GM23338 (cell line): ENCODE data around the gene C2orf92. TPM values are rescaled to one million over a fixed set of nuclear protein-coding genes. Genes with fewer than 3 reads are reported as not detected.

Source experiments
- ATAC-seq: fragments of 200-7000 bp; cut with Tn5 transposase; 3 replicates; pipeline ENCODE4 v1.9.1; 2020
- DNase-seq: peaks from one replicate; pipeline ENCODE4 v3.0.0-alpha.2; 2015; ENCODE audit warnings: low spot score
- H2AFZ ChIP-seq: fragments of 200-600 bp; sonication (generic); 2 replicates; pipeline ENCODE4 v1.8.0; 2016; ENCODE audit warnings: antibody characterized with exemption, mild to moderate bottlenecking, moderate library complexity
- H3F3A ChIP-seq: fragments of 200-600 bp; sonication (generic); replicated peaks from 2 replicates; pipeline ENCODE4 v1.8.0; 2017; ENCODE audit warnings: antibody characterized with exemption, mixed run types, low read depth
- H3K27ac ChIP-seq: fragments of 200-600 bp; sonication (generic); 2 replicates; pipeline ENCODE4 v1.6.1; 2016; ENCODE audit warnings: low read depth
- H3K27me3 ChIP-seq: fragments of 200-600 bp; sonication (generic); 2 replicates; pipeline ENCODE4 v1.8.0; 2016; ENCODE audit warnings: mild to moderate bottlenecking, mixed run types, moderate library complexity; ENCODE audit not compliant: insufficient read depth
- H3K36me3 ChIP-seq: fragments of 200-600 bp; sonication (generic); 2 replicates; pipeline ENCODE4 v1.8.0; 2016; ENCODE audit warnings: mild to moderate bottlenecking; ENCODE audit not compliant: insufficient read depth
- H3K4me1 ChIP-seq: fragments of 200-600 bp; sonication (generic); 2 replicates; pipeline ENCODE4 v1.8.0; 2016; ENCODE audit warnings: mild to moderate bottlenecking, moderate library complexity; ENCODE audit not compliant: insufficient read depth
- H3K4me2 ChIP-seq: fragments of 200-600 bp; sonication (generic); 2 replicates; pipeline ENCODE4 v1.7.1; 2017; ENCODE audit warnings: mixed run types
- H3K4me3 ChIP-seq: fragments of 200-600 bp; sonication (generic); 2 replicates; pipeline ENCODE4 v1.6.1; 2016; ENCODE audit warnings: mixed run types
- H3K79me2 ChIP-seq: fragments of 200-600 bp; sonication (generic); replicated peaks from 2 replicates; pipeline ENCODE4 v1.8.0; 2017; ENCODE audit warnings: mild to moderate bottlenecking; ENCODE audit not compliant: insufficient read depth
- H3K9me2 ChIP-seq: fragments of 200-600 bp; sonication (generic); 2 replicates; pipeline ENCODE4 v1.8.0; 2017; ENCODE audit not compliant: insufficient read depth
- H4K20me1 ChIP-seq: fragments of 200-600 bp; sonication (generic); replicated peaks from 2 replicates; pipeline ENCODE4 v1.8.0; 2017; ENCODE audit warnings: mild to moderate bottlenecking; ENCODE audit not compliant: insufficient read depth
- H3K27ac Mint-ChIP-seq: 2 replicates; pipeline ENCODE4 v1.8.0; 2020; ENCODE audit warnings: inconsistent platforms, mild to moderate bottlenecking, moderate library complexity, mixed read lengths
- H3K27me3 Mint-ChIP-seq: 3 replicates; pipeline ENCODE4 v1.8.0; 2022; ENCODE audit warnings: low read depth, mild to moderate bottlenecking, moderate library complexity, mixed read lengths, inconsistent platforms; ENCODE audit not compliant: insufficient read depth, poor library complexity
- H3K36me3 Mint-ChIP-seq: 3 replicates; pipeline ENCODE4 v1.8.0; 2021; ENCODE audit warnings: low read depth, mild to moderate bottlenecking, inconsistent platforms, moderate library complexity, mixed read lengths
- H3K4me1 Mint-ChIP-seq: 3 replicates; pipeline ENCODE4 v1.8.0; 2020; ENCODE audit warnings: mild to moderate bottlenecking, inconsistent platforms, mixed read lengths
- H3K4me3 Mint-ChIP-seq: 3 replicates; pipeline ENCODE4 v1.8.0; 2021; ENCODE audit warnings: moderate library complexity, mild to moderate bottlenecking, inconsistent platforms, mixed read lengths
- H3K9me3 Mint-ChIP-seq: 3 replicates; pipeline ENCODE4 v1.8.0; 2020; ENCODE audit warnings: moderate library complexity, mild to moderate bottlenecking, inconsistent platforms, mixed read lengths
- CREB1 ChIP-seq: fragments of 250-450 bp; sonication (Bioruptor Pico); IDR thresholded peaks from 2 replicates; pipeline ENCODE4 v1.5.0; 2020; ENCODE audit warnings: low read depth, mild to moderate bottlenecking, moderate library complexity
- EZH2 ChIP-seq: fragments of 200-600 bp; sonication (generic); IDR thresholded peaks from one replicate; pipeline ENCODE4 v1.8.0; 2017; ENCODE audit warnings: antibody characterized with exemption, mild to moderate bottlenecking, low read depth; ENCODE audit not compliant: unreplicated experiment
- EZH2phosphoT487 ChIP-seq: fragments of 200-600 bp; sonication (generic); IDR thresholded peaks from one replicate; pipeline ENCODE4 v1.8.1; 2018; ENCODE audit warnings: antibody characterized with exemption; ENCODE audit not compliant: unreplicated experiment
- JUNB ChIP-seq: IDR thresholded peaks from one replicate; pipeline ENCODE4 v1.6.1; 2016; ENCODE audit warnings: antibody characterized with exemption; ENCODE audit not compliant: unreplicated experiment
- NANOG ChIP-seq: IDR thresholded peaks from 2 replicates; pipeline ENCODE4 v1.6.1; 2016; ENCODE audit warnings: antibody characterized with exemption, borderline replicate concordance
- STAT1 ChIP-seq: IDR thresholded peaks from one replicate; pipeline ENCODE4 v1.6.1; 2016; ENCODE audit warnings: antibody characterized with exemption; ENCODE audit not compliant: unreplicated experiment
- ZNF331 ChIP-seq: fragments of 250-450 bp; sonication (Bioruptor Pico); IDR thresholded peaks from 2 replicates; pipeline ENCODE4 v1.5.0; 2020; ENCODE audit warnings: low read depth, mild to moderate bottlenecking, moderate library complexity
- polyA plus RNA-seq: library from polyadenylated mRNA; unstranded; fragments of >200 nt; fragmentation: Nextera tagmentation; extraction: Ambion mirVana; gene quantifications from 2 replicates; pipeline ENCODE4 v1.2.1, GENCODE V29; 2016
- total RNA-seq: library from RNA; depleted of rRNA; stranded (reverse); fragments of >200 nt; shearing (Covaris generic); gene quantifications from 2 replicates; pipeline ENCODE4 v1.2.3, GENCODE V29; 2014
- TF ChIP-seq, protein P1 (sequence below): IDR thresholded peaks from one replicate; pipeline ENCODE4 v1.6.1; 2018; ENCODE audit warnings: antibody characterized with exemption; ENCODE audit not compliant: unreplicated experiment
- TF ChIP-seq, protein P2 (sequence below), 2 experiments: fragments of 200-600 bp in 1 of 2; sonication (generic) in 1 of 2; conservative IDR thresholded peaks; 2 replicates each; pipeline versions ENCODE4 v1.5.1 to v1.6.1; 2016 to 2017; ENCODE audit warnings: antibody characterized with exemption in 2 of 2, low read depth in 2 of 2, mild to moderate bottlenecking in 2 of 2, moderate library complexity in 1 of 2
- TF ChIP-seq, protein P3 (sequence below): IDR thresholded peaks from 2 replicates; pipeline ENCODE4 v1.6.1; 2016; ENCODE audit warnings: antibody characterized with exemption
- TF ChIP-seq, protein P4 (sequence below): fragments of 250-450 bp; sonication (Bioruptor Pico); IDR thresholded peaks from 2 replicates; pipeline ENCODE4 v1.5.0; 2020; ENCODE audit warnings: mild to moderate bottlenecking, moderate library complexity

C2orf92 gene
- total and polyA plus RNA-seq, 2 experiments from 2014 or later, result 1.7 to 2.6 TPM

DNA sequence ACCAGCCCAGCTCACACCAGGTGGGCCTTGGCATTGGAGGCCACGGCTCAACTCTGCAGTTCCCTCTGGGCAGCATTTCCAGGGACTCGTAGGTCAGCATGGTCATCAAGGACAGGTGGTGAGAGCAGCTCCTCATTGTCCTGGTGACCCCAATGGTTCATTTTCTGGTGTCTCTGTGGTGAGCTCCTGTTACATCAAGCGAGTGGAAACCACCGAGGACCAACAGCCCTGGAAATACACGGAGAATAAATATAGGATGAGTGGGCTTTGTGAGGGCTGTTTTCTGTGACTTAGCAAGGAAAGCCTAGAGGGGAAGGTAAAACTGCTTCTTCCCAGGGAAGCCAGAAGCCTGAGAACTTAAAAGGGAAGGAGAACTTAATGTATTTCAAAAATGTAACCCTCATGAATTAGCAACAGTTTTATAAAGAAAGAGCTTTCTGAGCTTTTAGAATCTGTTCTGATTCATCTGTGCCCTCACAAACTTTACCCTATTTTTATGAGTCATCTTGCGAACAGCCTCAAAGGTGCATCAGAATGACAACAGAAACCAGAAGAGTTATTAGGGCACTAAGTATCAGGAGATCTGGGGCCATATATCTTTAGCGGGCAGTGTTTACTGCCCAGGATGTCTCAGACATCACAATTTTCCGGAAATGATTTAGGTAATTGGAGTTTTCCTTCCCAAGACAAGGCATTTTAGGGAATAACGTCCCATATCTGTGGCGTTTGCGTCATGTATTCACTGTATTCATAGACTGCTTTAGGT lies 18.7 kb downstream of the C2orf92 start:
- no peaks in the 10 kb centered on the region for H3K36me3 Mint-ChIP-seq
- Histone ChIP-seq H3K4me3 (no peak overlapping the region), H3K9me2 (no peaks in the 10 kb centered on the region), H2AFZ (no peak overlapping the region), H3K27me3 (no peaks in the 10 kb centered on the region), H3K27ac (no peak overlapping the region), H3K4me2 (no peak overlapping the region), H4K20me1 (no peaks in the 10 kb centered on the region), H3F3A (no peaks in the 10 kb centered on the region), H3K36me3 (no peaks in the 10 kb centered on the region), H3K79me2 (no peaks in the 10 kb centered on the region), H3K4me1 (peaks cover 13% of the 10 kb centered on the region; the same call in 1 of the 2 replicates)
- H3K27ac Mint-ChIP-seq, result peak overlapping the region; percentile 73; the same call in 1 of the 2 replicates
- ATAC-seq (no peak), DNase-seq (no peak)
- peaks cover 4% of the 10 kb centered on the region for H3K27me3 Mint-ChIP-seq
- peaks cover 17% of the 10 kb centered on the region for H3K4me1 Mint-ChIP-seq
- peaks cover 7% of the 10 kb centered on the region; the same call in 2 of the 3 replicates for H3K9me3 Mint-ChIP-seq
- TF ChIP-seq EZH2 (no peak), NANOG (no peak), JUNB (no peak), EZH2phosphoT487 (no peak), STAT1 (no peak), CREB1 (CRISPR knock-in tag) (no peak), ZNF331 (CRISPR knock-in tag) (no peak)
- TF ChIP-seq, protein P1, sequence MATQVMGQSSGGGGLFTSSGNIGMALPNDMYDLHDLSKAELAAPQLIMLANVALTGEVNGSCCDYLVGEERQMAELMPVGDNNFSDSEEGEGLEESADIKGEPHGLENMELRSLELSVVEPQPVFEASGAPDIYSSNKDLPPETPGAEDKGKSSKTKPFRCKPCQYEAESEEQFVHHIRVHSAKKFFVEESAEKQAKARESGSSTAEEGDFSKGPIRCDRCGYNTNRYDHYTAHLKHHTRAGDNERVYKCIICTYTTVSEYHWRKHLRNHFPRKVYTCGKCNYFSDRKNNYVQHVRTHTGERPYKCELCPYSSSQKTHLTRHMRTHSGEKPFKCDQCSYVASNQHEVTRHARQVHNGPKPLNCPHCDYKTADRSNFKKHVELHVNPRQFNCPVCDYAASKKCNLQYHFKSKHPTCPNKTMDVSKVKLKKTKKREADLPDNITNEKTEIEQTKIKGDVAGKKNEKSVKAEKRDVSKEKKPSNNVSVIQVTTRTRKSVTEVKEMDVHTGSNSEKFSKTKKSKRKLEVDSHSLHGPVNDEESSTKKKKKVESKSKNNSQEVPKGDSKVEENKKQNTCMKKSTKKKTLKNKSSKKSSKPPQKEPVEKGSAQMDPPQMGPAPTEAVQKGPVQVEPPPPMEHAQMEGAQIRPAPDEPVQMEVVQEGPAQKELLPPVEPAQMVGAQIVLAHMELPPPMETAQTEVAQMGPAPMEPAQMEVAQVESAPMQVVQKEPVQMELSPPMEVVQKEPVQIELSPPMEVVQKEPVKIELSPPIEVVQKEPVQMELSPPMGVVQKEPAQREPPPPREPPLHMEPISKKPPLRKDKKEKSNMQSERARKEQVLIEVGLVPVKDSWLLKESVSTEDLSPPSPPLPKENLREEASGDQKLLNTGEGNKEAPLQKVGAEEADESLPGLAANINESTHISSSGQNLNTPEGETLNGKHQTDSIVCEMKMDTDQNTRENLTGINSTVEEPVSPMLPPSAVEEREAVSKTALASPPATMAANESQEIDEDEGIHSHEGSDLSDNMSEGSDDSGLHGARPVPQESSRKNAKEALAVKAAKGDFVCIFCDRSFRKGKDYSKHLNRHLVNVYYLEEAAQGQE, result no peak
- TF ChIP-seq, protein P2, sequence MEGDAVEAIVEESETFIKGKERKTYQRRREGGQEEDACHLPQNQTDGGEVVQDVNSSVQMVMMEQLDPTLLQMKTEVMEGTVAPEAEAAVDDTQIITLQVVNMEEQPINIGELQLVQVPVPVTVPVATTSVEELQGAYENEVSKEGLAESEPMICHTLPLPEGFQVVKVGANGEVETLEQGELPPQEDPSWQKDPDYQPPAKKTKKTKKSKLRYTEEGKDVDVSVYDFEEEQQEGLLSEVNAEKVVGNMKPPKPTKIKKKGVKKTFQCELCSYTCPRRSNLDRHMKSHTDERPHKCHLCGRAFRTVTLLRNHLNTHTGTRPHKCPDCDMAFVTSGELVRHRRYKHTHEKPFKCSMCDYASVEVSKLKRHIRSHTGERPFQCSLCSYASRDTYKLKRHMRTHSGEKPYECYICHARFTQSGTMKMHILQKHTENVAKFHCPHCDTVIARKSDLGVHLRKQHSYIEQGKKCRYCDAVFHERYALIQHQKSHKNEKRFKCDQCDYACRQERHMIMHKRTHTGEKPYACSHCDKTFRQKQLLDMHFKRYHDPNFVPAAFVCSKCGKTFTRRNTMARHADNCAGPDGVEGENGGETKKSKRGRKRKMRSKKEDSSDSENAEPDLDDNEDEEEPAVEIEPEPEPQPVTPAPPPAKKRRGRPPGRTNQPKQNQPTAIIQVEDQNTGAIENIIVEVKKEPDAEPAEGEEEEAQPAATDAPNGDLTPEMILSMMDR (conservative IDR thresholded peaks at IDR 0.05; ENCODE audit: low read depth in 2 of 2), result no peak
- TF ChIP-seq, protein P3, sequence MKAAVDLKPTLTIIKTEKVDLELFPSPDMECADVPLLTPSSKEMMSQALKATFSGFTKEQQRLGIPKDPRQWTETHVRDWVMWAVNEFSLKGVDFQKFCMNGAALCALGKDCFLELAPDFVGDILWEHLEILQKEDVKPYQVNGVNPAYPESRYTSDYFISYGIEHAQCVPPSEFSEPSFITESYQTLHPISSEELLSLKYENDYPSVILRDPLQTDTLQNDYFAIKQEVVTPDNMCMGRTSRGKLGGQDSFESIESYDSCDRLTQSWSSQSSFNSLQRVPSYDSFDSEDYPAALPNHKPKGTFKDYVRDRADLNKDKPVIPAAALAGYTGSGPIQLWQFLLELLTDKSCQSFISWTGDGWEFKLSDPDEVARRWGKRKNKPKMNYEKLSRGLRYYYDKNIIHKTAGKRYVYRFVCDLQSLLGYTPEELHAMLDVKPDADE, result no peak
- TF ChIP-seq, protein P4, sequence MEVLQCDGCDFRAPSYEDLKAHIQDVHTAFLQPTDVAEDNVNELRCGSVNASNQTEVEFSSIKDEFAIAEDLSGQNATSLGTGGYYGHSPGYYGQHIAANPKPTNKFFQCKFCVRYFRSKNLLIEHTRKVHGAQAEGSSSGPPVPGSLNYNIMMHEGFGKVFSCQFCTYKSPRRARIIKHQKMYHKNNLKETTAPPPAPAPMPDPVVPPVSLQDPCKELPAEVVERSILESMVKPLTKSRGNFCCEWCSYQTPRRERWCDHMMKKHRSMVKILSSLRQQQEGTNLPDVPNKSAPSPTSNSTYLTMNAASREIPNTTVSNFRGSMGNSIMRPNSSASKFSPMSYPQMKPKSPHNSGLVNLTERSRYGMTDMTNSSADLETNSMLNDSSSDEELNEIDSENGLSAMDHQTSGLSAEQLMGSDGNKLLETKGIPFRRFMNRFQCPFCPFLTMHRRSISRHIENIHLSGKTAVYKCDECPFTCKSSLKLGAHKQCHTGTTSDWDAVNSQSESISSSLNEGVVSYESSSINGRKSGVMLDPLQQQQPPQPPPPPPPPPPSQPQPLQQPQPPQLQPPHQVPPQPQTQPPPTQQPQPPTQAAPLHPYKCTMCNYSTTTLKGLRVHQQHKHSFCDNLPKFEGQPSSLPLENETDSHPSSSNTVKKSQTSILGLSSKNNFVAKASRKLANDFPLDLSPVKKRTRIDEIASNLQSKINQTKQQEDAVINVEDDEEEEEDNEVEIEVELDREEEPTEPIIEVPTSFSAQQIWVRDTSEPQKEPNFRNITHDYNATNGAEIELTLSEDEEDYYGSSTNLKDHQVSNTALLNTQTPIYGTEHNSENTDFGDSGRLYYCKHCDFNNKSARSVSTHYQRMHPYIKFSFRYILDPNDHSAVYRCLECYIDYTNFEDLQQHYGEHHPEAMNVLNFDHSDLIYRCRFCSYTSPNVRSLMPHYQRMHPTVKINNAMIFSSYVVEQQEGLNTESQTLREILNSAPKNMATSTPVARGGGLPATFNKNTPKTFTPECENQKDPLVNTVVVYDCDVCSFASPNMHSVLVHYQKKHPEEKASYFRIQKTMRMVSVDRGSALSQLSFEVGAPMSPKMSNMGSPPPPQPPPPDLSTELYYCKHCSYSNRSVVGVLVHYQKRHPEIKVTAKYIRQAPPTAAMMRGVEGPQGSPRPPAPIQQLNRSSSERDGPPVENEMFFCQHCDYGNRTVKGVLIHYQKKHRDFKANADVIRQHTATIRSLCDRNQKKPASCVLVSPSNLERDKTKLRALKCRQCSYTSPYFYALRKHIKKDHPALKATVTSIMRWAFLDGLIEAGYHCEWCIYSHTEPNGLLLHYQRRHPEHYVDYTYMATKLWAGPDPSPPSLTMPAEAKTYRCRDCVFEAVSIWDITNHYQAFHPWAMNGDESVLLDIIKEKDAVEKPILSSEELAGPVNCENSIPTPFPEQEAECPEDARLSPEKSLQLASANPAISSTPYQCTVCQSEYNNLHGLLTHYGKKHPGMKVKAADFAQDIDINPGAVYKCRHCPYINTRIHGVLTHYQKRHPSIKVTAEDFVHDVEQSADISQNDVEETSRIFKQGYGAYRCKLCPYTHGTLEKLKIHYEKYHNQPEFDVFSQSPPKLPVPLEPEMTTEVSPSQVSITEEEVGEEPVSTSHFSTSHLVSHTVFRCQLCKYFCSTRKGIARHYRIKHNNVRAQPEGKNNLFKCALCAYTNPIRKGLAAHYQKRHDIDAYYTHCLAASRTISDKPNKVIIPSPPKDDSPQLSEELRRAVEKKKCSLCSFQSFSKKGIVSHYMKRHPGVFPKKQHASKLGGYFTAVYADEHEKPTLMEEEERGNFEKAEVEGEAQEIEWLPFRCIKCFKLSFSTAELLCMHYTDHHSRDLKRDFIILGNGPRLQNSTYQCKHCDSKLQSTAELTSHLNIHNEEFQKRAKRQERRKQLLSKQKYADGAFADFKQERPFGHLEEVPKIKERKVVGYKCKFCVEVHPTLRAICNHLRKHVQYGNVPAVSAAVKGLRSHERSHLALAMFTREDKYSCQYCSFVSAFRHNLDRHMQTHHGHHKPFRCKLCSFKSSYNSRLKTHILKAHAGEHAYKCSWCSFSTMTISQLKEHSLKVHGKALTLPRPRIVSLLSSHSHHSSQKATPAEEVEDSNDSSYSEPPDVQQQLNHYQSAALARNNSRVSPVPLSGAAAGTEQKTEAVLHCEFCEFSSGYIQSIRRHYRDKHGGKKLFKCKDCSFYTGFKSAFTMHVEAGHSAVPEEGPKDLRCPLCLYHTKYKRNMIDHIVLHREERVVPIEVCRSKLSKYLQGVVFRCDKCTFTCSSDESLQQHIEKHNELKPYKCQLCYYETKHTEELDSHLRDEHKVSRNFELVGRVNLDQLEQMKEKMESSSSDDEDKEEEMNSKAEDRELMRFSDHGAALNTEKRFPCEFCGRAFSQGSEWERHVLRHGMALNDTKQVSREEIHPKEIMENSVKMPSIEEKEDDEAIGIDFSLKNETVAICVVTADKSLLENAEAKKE, result no peak
- no peak overlapping the region for H3K4me3 Mint-ChIP-seq
